ENCODE data around the gene BAHD1.

BAHD1 gene

DNA sequence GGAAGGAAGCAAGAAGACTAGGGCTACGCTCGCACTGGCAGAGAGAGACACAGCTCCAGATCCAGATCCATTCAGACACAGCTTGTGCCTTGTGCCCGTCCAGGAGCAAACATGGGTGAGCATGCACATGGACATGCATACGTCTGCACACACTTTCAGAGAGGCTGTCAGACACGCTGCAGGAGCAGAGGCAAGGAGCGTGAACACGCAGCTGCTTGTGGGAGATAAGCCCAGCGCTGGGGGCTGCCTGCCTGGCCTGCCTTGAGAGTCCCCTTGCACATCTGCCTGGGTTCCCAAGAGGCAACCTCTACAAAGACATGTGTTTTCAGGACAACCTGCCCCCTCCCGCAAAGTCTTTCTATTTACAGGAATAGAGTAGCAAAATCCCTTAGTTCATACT, 13.6 kb upstream of the BAHD1 start:
- Histone ChIP-seq H3K4me3 (ENCODE audit: low read depth in 1 of 2, low read length in 1 of 2) (no peak overlapping the region), H3K9me3 (no peaks in the 10 kb centered on the region), H3K4me1 (ENCODE audit: control insufficient read depth in 1 of 2, insufficient read depth in 1 of 2, low read depth in 1 of 2, low read length in 1 of 2) (no peaks in the 10 kb centered on the region), H3K36me3 (no peaks in the 10 kb centered on the region), H3K27me3 (peaks cover 14% of the 10 kb centered on the region), H3K27ac (no peak overlapping the region)
- TF ChIP-seq, protein P1, sequence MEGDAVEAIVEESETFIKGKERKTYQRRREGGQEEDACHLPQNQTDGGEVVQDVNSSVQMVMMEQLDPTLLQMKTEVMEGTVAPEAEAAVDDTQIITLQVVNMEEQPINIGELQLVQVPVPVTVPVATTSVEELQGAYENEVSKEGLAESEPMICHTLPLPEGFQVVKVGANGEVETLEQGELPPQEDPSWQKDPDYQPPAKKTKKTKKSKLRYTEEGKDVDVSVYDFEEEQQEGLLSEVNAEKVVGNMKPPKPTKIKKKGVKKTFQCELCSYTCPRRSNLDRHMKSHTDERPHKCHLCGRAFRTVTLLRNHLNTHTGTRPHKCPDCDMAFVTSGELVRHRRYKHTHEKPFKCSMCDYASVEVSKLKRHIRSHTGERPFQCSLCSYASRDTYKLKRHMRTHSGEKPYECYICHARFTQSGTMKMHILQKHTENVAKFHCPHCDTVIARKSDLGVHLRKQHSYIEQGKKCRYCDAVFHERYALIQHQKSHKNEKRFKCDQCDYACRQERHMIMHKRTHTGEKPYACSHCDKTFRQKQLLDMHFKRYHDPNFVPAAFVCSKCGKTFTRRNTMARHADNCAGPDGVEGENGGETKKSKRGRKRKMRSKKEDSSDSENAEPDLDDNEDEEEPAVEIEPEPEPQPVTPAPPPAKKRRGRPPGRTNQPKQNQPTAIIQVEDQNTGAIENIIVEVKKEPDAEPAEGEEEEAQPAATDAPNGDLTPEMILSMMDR (IDR thresholded peaks at IDR 0.05) = no peak

DNA sequence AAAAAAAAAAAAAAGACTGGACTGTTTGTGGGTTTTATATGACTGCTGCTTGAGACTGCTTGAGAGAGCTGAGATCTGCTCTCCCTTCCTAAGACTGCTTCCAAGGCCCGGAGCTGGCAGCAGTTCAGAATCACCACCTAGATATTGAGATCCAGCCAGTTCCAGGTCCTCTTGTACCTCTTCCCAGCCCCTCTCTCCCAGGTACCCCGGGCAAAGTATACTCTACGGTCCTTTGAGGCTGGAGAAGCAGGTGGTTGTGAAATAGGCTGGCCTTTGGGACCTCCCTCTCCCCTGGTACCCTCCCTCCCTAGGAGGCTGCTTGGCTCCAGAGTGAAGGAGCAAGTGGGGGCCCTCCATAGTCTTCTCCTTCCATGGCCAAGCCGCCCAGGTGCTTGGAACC, 12.6 kb upstream of the BAHD1 start:
- H3K27me3 ChIP-seq = peaks cover 23% of the 10 kb centered on the region
- H3K36me3 ChIP-seq = no peaks in the 10 kb centered on the region
- TF ChIP-seq, protein P1 (IDR thresholded peaks at IDR 0.05) = no peak
- no peak overlapping the region for H3K27ac ChIP-seq
- H3K4me1 ChIP-seq (ENCODE audit: control insufficient read depth in 1 of 2, insufficient read depth in 1 of 2, low read depth in 1 of 2, low read length in 1 of 2) = no peaks in the 10 kb centered on the region
- no peak overlapping the region for H3K4me3 ChIP-seq (ENCODE audit: low read depth in 1 of 2, low read length in 1 of 2)
- H3K9me3 ChIP-seq = no peaks in the 10 kb centered on the region

DNA sequence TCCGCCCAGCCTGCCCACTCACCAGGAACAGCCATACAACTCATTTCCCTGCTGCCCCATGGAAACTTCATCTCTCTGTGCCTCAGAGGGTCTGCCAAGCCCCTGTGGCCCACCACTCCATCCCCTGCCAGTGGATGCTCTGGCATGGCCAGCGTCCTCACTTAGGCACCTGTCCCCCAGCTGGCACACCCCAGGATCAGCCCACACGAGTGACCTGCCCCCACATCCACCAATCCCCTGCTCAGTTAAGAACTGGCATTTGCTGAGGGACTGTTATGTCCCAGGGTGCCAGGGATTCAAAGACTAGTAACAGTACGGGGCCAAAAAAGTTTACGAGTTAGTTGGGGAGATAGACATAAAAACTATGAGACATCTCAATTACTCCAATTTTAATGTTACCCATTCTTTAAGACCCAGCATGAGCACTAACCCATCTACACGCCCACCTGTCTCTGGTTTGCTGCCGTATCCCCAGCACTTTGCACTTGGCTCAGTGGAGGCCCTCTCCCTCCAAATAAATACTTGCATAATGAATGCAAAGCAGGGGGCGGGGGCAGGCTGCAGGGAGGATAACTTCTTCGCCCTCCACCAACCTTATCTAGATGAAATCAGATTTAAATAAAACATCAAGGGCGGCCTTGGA, 11.6 kb upstream of the BAHD1 start:
- no peaks in the 10 kb centered on the region for H3K36me3 ChIP-seq
- peaks cover 33% of the 10 kb centered on the region for H3K27me3 ChIP-seq
- no peaks in the 10 kb centered on the region for H3K4me1 ChIP-seq (ENCODE audit: control insufficient read depth in 1 of 2, insufficient read depth in 1 of 2, low read depth in 1 of 2, low read length in 1 of 2)
- H3K9me3 ChIP-seq = no peaks in the 10 kb centered on the region
- TF ChIP-seq, protein P1 (IDR thresholded peaks at IDR 0.05) = no peak
- no peak overlapping the region for H3K4me3 ChIP-seq (ENCODE audit: low read depth in 1 of 2, low read length in 1 of 2)
- no peak overlapping the region for H3K27ac ChIP-seq

DNA sequence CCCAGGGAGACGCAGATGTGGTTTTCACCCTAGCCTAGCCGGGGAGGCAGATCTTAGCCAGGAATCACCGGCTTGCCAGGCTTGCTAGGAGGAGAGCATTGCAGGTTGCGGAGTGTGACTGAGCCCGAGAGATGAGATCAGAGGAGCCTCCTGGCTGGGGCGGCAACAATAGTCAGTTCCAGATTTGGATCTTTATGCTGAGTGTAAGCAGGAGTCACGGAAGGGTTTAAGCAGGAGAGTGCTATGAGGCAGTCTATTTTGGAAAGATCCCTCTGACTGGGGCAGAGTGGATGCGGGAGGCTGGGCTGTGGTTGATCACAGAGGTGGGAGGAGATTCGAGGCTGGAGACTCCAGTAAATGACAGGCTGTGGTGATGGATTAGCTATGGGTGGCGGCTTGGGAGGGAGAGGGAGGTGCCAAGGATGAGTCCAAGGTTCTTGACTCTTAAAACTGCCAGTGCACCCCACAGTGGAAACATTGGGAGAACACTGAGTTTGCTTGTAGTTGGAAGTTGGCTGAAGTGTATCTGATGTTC, 10.4 kb upstream of the BAHD1 start:
- H3K36me3 ChIP-seq = no peaks in the 10 kb centered on the region
- H3K9me3 ChIP-seq = no peaks in the 10 kb centered on the region
- H3K4me1 ChIP-seq (ENCODE audit: control insufficient read depth in 1 of 2, insufficient read depth in 1 of 2, low read depth in 1 of 2, low read length in 1 of 2) = no peaks in the 10 kb centered on the region
- no peak overlapping the region for H3K27ac ChIP-seq
- TF ChIP-seq, protein P1 (IDR thresholded peaks at IDR 0.05) = no peak
- peaks cover 44% of the 10 kb centered on the region for H3K27me3 ChIP-seq
- H3K4me3 ChIP-seq (ENCODE audit: low read depth in 1 of 2, low read length in 1 of 2) = no peak overlapping the region

DNA sequence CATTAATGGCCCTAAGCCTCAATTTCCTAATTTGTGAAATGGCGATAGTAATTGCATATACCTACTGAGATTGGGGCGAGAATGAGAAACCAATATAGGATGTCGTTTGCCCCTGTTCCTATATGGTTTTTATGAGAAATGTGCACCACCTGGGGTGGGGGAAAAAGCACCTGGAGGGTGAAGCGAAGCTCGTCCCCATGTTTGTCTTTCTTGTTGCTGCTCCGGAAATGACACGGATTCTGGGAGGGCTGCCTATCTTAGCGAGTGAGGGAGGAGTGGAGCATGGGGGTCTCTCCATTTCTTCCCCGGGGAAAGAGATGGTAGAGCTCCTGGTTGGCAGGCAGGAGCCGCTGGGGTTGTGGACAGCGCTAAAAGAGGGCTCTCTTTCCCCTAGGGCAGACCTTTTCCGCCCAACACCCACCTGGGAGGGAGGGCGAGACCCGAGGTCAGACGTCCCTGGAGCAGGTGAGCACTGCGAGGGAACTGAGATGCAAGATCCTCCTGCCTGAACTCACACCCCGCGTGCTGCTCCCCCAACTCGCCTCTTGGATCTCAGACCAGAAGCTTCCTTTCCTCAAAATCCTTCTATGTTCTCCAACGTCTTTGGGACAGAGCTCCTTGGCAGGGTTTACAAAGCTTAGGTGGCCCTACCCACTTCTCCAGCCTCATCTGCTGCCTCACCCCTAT, 5.6 kb upstream of the BAHD1 start:
- Histone ChIP-seq H3K4me1 (ENCODE audit: control insufficient read depth in 1 of 2, insufficient read depth in 1 of 2, low read depth in 1 of 2, low read length in 1 of 2) (peaks cover 11 to 25% of the 10 kb centered on the region in 2 experiments), H3K4me3 (ENCODE audit: low read depth in 1 of 2, low read length in 1 of 2) (no peak overlapping the region), H3K27me3 (peaks cover 81% of the 10 kb centered on the region), H3K36me3 (no peaks in the 10 kb centered on the region), H3K9me3 (no peaks in the 10 kb centered on the region), H3K27ac (no peak overlapping the region)
- TF ChIP-seq, protein P1 (IDR thresholded peaks at IDR 0.05) = no peak

Measured in neutrophil (primary cell).